ENCODE data around the gene RABGAP1L.

DNA sequence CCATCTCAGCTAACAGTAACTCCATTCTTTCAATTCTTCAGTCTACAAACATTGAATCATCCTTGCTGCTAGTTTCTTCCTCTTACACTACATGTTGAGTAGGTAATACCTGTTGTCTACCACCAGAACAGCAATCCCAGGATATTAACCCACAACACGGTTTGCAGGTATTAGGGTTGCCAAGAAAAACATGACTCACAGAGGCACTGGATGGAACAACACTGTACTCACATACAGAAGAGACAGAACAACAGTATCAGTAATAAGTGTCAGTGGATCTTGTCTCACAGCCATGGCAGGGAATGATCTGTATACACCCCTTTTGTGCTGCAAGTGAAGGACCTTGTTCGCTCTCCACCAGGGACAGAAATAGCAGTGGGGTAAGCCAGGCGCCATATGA is 500.5 kb downstream of the RABGAP1L start:
- TF ChIP-seq, protein P1, sequence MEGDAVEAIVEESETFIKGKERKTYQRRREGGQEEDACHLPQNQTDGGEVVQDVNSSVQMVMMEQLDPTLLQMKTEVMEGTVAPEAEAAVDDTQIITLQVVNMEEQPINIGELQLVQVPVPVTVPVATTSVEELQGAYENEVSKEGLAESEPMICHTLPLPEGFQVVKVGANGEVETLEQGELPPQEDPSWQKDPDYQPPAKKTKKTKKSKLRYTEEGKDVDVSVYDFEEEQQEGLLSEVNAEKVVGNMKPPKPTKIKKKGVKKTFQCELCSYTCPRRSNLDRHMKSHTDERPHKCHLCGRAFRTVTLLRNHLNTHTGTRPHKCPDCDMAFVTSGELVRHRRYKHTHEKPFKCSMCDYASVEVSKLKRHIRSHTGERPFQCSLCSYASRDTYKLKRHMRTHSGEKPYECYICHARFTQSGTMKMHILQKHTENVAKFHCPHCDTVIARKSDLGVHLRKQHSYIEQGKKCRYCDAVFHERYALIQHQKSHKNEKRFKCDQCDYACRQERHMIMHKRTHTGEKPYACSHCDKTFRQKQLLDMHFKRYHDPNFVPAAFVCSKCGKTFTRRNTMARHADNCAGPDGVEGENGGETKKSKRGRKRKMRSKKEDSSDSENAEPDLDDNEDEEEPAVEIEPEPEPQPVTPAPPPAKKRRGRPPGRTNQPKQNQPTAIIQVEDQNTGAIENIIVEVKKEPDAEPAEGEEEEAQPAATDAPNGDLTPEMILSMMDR (conservative IDR thresholded peaks at IDR 0.05; ENCODE audit: low read length), result no peak
- no peak for TF ChIP-seq EZH2phosphoT487 (IDR thresholded peaks at IDR 0.05; ENCODE audit: borderline replicate concordance, low read depth, low read length)

Measured in OCI-LY7 (cell line).